Middle frontal gyrus (tissue), 1 donor: Measurements from ENCODE around the gene VPS8.

Experiments used
- DNase-seq: peaks from one replicate; pipeline ENCODE4 v3.0.0-alpha.2; 2015; ENCODE audit warnings: low spot score; ENCODE audit errors: extremely low spot score

VPS8 gene, protein sequence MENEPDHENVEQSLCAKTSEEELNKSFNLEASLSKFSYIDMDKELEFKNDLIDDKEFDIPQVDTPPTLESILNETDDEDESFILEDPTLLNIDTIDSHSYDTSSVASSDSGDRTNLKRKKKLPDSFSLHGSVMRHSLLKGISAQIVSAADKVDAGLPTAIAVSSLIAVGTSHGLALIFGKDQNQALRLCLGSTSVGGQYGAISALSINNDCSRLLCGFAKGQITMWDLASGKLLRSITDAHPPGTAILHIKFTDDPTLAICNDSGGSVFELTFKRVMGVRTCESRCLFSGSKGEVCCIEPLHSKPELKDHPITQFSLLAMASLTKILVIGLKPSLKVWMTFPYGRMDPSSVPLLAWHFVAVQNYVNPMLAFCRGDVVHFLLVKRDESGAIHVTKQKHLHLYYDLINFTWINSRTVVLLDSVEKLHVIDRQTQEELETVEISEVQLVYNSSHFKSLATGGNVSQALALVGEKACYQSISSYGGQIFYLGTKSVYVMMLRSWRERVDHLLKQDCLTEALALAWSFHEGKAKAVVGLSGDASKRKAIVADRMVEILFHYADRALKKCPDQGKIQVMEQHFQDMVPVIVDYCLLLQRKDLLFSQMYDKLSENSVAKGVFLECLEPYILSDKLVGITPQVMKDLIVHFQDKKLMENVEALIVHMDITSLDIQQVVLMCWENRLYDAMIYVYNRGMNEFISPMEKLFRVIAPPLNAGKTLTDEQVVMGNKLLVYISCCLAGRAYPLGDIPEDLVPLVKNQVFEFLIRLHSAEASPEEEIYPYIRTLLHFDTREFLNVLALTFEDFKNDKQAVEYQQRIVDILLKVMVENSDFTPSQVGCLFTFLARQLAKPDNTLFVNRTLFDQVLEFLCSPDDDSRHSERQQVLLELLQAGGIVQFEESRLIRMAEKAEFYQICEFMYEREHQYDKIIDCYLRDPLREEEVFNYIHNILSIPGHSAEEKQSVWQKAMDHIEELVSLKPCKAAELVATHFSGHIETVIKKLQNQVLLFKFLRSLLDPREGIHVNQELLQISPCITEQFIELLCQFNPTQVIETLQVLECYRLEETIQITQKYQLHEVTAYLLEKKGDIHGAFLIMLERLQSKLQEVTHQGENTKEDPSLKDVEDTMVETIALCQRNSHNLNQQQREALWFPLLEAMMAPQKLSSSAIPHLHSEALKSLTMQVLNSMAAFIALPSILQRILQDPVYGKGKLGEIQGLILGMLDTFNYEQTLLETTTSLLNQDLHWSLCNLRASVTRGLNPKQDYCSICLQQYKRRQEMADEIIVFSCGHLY (N-terminal part only)

DNA sequence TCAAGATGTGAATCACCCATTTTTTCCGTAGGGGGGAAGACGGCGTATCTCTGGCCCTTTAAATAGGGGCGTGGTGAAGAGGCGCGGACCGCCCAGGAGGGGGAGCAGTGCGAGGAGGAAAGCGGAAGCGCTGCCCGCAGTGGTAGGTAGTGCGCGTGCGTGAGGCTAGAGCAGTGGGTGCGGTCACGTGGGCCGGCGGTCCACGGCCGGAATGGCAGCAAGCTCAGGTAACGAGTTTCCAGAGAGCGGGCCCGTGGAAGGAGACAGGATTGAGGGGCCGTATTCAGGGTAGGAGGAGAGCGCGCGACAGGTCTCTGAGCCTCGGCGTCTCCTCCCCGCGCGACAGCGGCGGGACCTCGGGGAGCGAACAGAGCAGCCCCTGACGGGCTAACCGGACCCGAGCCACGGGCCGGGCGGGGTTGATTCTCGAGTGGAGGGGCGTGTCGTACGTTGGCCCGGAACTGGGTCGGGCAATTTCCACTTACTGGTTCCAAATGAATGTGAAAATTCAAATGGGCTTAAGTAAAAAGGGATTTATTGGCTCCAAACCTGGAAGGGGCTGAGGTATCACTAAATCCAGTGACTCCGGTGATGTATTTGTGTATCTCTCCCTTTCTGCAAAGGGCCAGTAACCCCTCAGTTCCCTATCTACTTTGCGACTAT, at the start of gene VPS8:
TSS of gene VPS8 (plus strand) at position 168 of the 663 bp plus-strand sequence. CDS start 12,467 bp downstream, outside the sequence.
- peak; percentile 94 for DNase-seq

DNA sequence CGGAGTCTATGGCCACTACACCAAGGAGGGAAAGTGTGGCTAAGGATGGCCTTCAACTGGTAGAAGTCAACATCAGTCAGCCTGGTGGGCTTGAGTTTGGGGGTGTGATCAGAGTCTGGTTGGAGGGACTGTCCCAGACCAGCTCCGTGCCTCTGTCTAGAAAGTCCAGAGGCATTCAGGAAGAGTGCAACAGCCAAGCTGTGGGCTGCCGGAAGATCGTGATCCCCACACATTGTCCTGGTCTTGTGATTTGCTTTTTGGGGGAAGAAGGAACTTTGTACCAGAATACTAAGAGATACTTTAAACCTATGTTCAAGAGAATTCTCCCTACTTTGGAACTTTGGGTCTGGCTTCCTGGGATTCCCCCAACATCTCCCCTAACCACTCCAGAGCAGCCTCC, 47.8 kb upstream of the VPS8 start:
- DNase-seq = no peak

DNA sequence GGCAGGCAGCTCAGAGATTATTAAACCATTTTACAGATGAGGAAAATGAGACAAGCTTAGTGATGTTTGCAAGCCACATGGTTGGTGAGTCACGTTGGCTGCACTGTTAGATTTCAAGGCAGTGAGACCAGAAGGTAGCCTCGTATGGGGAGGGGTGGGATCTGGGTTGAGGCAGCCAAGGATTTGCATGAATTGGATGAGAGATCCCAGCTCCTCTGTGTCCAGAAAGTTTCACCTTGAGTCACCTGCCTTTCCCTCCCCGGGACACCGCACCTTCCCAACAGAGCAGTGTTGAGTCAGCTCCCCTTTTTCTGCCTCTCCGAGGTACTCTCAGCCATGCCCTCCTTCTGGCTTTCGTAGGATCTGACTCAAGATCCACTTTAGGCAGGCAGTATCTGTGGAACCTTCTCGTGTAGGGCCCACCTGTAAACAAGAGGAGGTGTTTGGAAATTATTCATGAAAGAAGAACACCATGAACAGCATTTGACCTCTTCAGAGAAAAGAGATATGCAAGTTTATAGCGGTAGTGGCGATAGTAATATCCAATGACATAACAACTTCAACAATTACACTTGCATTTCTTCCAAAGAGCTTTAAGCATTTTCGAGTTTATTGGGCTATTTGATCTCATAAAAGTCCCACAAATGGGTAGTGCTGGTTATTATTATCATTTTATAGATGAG, 46.8 kb upstream of the VPS8 start:
- no peak for DNase-seq

DNA sequence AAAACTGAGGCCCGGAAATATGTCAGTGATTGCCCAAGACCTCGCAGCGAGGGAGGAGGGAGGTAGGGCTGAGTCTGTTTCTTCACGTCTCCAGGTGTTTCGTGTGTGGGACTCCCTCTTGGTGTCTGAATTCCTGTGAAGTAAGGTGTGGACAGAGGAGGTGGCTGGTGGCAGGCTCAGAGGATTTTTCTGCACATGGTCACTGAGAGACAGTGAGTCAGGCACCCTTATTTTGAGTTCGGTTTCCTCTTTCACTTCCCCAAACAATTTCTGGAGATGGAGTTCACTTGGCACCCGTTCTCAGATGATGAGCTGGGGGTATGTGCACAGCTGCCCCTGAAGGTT, 46.3 kb upstream of the VPS8 start:
- no peak for DNase-seq

DNA sequence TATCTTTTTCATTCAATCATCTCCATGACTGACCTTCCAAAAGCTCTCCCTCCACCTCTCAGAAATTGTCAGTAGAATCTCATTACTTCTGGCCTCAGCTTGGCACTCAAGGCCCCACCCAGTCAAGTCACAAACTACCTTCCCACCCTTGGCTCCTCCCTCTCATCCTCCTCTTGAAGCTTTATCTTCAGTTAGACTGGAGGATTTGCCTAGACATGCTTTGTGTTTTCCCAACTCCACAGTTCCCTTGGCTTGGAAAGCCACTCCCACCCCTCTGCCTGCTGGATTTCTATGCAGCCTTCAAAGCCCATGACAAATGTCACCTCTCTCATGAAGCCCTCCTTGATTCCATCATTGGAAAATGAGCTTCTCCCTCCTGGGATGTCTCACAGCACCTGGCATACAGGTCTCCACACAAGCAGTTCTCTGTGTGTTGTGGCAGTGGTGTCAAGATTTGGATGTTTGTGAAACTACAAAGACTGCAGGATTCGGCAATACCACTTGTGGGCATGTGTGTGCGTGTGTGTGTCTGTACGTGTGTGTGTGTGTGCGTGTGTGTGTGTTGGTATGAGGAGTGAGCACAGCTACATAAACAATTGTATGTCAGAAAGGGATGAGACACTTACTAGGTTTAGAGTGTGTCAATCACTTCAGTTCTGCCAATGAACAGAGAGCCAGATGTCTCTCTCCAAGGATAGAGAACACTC, 45.3 kb upstream of the VPS8 start:
- DNase-seq = no peak

DNA sequence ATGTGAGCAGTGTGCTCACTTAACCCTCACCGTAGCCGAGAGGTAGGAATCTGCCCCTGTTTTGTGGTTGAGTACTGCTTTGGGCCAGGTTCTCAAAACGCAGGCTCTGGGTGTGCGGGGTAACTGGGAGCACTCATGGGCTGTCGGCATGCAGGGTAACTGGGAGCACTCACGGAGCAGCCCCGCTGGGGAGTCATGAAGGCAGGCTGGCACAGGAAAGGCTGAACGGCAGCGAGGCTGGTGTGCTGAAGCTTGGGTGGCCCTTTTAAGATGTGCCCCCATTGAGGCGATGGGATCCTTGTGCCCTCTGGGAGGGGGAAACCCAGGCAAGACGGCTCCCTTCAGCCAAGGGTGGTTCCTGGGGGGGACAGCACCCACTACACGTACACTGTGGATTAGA, 44.6 kb upstream of the VPS8 start:
- DNase-seq = no peak

DNA sequence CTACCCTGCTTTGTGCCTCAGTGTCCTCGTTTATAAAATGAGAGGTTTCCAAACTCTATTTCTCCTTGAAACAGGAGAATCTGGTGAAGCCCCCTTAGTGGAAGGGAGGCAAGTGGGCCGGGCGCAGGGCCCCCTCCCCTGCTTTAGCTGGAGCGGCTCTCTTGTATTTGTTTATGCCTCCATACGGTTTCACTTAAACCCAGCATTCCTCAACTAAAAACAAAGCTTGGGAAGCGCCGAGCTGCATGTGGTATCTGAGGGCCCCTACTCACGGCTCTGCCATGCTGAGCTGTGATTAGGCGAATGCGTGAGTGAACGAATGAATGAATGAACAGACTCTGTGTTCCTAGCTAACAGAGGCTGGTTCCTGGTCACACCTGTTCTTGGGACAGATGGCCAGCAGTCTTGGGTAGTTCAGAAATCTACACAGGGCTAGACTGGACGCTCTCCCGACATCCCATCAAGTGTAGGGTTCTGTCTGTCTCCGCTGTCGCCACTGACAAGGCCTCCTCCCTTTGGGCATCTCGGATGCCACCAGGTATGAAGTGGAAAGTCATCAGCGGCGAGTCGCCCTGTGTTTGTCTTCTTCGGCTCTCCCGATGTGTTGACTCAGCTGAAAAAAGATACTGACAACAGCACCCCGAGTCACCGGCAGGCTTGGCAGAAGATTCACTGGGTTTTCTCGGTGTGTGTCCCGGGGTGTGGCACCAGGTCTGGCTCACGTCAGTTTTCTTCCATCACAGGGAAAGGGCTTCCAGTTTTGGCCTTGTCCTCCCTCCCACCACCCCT, 42.4 kb upstream of the VPS8 start:
- no peak for DNase-seq

DNA sequence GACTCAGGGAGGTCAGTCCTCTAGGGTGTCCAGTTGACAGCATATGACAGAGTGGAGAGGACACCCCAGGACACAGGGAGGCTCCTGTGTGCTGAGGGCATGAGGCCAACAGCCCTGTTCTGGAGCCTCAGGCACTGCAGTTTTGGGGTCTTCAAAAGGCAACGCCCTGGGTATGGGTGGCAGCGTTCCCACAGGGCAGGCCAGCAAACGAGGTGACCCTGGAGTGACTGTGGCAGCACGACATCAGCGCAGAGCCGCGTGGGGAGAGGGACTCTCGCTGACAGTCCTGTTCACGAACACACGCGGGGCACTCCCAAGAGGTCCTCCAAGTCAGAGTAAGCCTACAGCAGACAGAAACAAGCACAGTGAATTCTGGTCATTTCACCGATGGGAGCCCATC, 41.4 kb upstream of the VPS8 start:
- no peak for DNase-seq

DNA sequence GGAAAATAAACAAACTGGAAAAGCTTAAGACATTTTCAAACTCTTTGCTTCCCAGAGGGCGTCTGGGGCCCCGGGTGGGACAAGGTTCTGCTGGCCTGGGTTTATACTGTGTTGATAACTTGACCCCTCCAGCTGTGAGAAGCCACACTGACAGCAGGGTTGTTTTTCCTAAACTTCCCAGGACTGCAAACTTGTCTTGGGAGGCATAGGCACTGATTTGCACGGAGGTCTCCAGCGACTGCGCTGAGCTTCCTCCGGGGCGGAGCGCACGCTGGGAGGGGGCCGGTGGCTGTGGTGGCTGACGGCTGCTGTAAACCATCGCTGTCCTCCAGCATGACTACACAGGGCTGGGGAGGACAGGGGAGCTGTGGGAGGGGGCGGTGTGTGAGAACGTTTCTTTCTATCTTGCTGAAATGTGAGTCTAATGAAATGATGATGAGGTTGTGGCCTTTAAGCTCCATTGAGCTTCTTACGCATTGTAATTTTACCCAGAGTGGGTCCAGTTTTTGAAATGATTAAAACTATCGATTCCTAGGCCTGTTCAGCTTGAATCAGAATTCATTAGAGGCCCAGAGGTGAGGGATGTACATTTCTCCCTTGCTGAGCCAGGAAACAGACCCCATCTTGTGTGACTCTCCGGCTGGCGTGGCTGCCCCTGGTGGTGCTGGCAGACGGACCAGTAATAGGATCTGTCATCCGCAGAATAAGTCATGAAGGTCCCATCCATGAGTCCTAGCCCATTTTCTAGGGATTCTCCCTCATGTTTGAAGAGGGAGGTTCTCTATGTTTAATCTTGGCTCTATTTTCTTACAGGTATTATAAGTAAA, 40.5 kb upstream of the VPS8 start:
- DNase-seq = no peak

DNA sequence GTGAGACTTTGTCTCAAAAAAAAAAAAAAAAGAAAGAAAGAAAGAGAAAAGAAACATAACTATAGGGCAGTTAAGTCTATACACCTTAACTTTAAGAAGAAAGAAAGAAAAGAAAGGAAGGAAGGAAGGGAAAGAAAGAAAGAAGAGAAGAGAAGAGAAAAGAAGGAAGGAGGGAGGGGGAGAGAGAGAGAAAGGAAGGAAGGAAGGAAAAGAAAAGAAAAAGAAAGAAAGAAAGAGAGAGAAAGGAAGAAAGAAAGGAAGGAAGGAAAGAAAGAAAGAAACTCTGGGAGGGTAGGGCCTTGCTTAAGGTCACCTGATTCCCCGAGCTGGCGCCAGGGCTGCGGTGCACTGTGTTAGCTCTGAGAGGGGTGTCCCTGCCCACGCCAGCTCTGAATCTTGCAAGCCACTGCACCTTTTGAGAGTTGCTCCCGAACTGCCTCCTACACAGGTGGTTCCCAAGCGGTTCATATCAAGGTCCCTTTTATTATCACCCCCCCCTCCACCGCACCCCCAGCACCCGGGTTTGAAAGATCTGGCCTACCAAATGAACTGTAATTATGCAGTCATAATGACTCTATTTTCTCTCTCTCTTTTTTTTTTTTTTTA, 39.2 kb upstream of the VPS8 start:
- no peak for DNase-seq

DNA sequence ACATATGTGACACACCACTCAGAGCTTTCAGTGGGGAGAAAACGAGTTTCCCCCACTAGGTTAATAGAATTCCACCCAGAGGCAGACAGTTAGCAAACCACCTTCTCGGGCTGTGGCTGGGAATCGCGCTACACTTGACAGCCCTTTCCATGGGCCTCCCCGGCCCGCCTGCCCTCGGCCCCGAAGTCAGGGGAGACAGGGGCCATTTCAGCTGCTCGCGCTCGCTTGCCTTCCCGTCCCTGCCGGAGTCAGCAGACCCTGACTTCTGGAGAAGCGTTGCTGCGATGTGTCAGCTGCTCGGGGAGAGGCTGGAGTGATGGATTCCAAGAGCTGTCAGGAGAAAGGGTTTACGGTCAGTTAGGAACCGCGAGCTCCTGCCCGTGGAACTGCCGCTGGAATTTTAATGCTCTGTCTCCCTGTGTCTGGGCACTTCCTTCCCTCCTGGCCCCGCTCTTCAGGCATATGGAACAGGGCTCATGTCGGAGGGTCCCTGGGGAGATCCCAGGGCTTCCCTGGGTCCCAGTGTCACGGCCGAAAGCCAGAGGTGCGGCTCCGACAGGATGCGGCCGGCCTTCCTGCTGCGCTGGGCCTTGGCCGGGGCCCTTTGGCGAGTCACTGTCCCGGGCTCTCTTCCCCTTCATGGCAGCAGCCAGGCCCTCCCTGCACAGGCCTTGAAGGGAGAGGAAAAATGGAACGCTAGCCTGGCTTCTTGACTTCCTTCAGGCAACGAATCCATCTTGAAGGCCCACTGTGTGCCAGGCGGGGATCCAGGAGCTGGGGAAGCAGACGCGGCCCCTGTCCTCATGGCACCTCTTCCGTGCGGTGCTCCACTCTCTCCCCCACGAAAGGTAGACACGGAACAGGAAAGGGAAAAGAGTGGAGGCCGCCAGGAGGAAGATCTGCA, 38.4 kb upstream of the VPS8 start:
- DNase-seq = no peak

DNA sequence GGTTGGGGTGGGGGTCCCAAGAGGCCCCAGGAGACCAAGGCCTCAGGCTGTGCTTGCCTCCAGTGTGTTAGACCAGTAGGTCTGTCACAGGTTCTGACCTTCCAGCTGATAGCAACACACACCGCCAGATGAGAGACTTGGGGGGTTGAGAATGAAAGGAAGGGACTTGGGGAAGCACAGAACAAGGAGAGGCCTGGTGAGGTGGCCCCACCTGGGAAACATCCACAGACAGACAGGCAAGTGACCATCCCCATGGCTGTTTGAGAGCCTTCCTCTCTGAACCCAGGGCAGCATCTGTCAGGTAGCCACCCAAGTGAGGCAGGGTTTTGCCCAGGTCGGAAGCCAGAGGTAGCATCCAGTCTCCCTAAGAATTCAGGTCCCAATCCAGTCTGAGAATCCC, 35.0 kb upstream of the VPS8 start:
- no peak for DNase-seq

DNA sequence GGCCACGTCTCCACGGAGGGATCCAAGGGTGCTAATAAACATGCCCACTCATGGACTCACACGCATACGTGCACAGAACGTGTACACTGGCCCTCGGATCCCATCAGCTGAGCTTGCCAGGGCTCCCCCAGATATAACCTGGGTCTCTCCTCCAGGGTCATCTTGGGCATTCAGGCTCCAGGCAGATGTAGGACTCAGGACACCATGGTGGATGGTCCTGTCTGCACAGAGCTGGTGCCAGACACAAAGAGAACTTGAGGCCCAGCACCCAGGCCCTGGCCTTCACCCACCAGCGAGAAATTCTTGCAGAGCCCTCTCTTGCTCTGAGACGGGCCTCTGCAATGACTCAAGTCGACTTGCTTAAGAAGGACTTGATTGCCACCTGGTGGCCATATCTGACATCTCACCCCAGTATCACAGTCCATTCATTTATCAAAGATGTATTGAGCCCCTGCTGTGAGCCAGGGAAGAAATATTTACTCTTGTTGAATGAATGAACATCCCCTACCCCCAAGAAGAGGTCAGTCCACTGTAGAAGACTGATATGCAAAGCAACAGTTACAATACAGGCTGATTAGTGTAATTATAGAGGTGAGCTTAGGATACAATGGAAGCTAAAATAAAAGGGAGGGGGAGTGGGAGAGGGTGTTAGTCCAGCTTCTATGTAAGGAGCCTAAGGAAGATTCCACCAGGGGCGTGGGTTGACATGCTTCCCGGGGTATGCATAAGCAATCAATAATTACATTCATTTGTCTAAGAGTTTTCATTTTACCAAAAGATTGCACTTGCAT, 34.2 kb upstream of the VPS8 start:
- peak; percentile 68 for DNase-seq

DNA sequence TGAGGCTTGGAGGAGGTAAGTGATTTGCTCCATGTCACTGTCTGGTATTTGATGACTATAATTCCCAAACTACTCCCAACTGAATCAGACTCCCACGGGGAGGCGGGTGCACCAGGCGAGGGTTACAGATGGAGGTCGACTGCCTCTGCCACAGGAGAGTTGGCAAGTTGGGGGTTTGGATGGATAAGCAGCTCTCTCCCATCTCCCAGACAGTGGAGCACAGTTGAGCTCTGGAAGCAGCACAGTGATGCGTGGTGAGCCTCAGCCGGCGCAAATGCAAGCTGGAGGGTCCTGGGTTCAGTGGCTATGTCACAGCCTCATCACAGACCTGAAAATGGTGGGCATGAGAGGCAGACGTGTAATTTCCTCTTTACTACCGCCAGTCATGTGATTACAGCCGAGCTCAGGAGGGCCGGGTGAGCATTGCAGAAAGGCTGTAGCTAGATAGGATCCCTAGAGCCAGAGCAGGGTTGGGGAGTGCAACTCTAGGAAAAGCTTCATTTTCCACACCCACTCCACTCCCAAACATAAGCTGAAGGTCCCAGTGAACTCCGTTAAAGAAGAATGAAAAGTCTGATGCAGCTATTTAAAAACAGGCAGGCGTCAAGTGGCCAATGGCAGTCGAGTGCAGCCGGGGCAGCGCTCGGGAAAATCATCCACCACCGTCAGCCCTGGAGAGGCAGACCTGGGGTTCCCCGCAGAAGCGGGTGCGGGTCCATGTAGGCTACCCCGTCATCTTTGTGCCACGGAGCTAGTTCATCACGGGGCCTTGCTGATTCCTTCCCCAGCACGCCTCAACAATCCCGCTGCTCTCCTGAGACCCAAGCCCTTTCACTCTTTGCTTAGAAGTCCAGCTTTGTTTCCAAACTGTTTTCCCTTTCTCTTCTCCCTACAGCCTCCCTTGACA, 33.3 kb upstream of the VPS8 start:
- DNase-seq = no peak

DNA sequence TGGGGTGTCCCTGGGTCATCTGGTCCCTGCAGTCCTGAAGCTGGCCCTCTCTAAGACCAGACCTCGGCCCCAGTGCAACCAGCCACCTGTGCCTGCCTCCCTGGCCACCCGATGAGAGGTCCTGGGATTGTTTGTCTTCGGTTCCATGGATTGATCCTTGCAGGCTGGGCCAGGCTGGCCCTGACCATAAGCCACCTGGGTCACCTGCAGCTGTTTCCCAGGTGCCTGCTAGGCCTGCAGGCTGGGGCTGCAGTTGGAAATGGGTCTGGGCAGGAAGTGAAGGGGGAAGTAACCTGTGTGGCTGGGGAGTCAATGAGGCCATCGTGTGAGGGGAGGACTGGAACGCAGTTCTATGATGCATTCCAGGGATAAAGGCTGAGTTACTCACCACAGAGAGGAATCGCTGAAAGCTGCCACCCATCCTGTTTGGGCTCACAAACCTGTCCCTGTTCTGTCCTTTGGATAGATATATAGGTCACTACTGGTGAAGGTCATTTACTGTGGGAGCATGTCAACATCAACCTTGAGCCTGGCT, 30.9 kb upstream of the VPS8 start:
- no peak for DNase-seq
